ENCODE measurements around the gene CDC37. TPM values are rescaled to one million over a fixed set of nuclear protein-coding genes. Genes with fewer than 3 reads are reported as not detected.
"Not testable (repeated sequence)": the region's sequence is repeated elsewhere in the genome, so short reads cannot be mapped to it uniquely, and the experiment has no call there.

Gene CDC37
- total RNA-seq, 1 experiment from 2014 or later, result 120 TPM

DNA sequence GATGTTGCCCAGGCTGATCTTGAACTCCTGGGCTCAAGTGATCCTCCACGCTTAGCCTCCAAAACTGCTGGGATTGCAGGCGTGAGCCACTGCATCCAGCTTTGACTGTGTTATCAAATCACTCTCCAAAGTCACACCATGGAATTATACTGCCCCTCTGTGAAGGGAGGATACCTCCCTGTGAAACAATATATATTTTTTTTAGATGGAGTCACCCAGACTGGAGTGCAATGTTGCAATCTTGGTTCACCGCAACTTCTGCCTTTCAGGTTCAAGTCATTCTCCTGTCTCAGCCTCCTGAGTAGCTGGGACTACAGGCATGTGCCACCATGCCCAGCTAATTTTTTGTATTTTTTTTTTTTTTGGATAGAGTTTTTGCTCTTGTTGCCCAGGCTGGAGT is 30.7 kb downstream of the CDC37 start:
- no peak for DNase-seq (ENCODE audit: low read depth)
- in situ Hi-C loops (cut with HindIII; ENCODE audit: low pct_unique_long_range_greater_than_20kb, low sequenced_read_pairs), result no loop called here

- DNase-seq (ENCODE audit: low read depth), result no peak
- in situ Hi-C loops (cut with HindIII; ENCODE audit: low pct_unique_long_range_greater_than_20kb, low sequenced_read_pairs), result no loop called here
Measured at GRCh38 chr19:10368101-10368803, 35.1 kb downstream of the CDC37 start.

DNA sequence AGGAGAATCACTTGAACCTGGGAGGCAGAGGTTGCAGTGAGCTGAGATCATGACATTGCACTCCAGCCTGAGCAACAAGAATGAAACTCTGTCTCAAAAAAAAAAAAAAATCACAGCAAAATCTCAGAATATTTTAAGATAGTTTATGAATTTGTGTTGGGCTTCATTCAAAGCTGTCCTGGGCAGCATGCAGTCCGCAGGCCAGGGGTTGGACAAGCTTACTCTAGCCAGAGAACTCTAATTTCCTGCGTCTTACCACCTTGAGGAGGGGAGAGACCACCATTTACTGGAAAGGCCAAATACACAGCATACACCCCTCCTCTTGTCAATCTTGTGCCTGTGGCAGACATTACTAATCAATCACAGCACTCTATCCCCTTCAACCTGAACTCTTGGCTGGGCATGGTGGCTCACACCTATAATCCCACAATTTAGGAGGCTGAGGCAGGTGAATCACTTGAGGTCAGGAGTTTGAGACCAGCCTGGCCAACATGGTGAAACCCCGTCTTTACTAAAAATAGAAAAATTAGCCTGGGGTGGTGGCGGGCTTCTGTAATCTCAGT is 36.3 kb downstream of the CDC37 start:
- in situ Hi-C loops (cut with HindIII; ENCODE audit: low pct_unique_long_range_greater_than_20kb, low sequenced_read_pairs); DNase-seq (ENCODE audit: low read depth): not testable (repeated sequence)

- no peak for DNase-seq (ENCODE audit: low read depth)
- in situ Hi-C loops (cut with HindIII; ENCODE audit: low pct_unique_long_range_greater_than_20kb, low sequenced_read_pairs), result no loop called here
Measured at GRCh38 chr19:10365518-10365917, 37.8 kb downstream of the CDC37 start.

GRCh38 chr19:10364644-10365043 is 38.7 kb downstream of the CDC37 start:
- in situ Hi-C loops (cut with HindIII; ENCODE audit: low pct_unique_long_range_greater_than_20kb, low sequenced_read_pairs), result no loop called here

GRCh38 chr19:10363789-10364281 is 39.5 kb downstream of the CDC37 start:
- in situ Hi-C loops (cut with HindIII; ENCODE audit: low pct_unique_long_range_greater_than_20kb, low sequenced_read_pairs), result no loop called here
- peak; percentile 77 for DNase-seq (ENCODE audit: low read depth)

More at GRCh38 chr19:10364644-10365043, 38.7 kb downstream of the CDC37 start:
- DNase-seq (ENCODE audit: low read depth), result no peak

DNA sequence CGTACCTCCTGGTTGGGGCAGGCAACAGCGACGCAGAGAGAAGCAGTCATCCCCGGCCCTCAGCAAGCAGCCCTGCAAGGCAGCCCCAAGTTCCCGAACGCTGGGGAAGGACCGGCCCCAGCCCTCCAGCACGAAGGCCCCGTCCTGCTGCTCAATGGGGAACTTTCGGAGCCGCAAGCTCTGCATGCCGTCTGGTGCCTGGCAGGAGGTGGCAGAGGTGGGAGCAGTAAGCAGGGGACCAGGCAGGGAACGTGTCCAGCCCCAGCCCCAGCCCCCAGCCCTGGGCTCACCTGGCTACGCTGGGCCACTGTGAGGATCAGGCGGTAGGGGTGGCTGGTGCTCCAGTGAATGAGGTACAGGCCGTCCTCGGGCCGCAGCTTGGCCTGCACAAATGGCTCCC is 41.1 kb downstream of the CDC37 start:
- in situ Hi-C loops (cut with HindIII; ENCODE audit: low pct_unique_long_range_greater_than_20kb, low sequenced_read_pairs), result no loop called here
- no peak for DNase-seq (ENCODE audit: low read depth)

DNA sequence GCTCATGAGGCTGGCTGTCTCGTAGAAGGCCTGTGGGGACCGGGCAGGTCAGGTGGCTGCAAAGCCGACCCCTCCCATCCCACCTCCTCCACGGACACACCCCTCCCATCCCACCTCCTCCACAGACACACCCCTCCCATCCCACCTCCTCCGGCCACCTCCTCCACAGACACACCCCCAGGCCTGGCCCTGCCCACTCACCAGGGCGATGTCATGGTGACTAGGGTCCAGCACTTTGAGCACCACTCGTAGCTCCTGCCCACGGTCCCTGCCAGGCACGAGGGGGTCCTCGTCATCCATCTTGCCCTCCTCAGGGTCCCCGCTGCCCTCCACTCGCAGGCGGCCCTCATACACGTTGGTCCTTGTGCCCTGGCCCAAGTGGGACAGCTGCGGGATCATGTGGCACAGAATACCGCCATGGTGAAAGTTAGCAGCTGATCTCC is 41.8 kb downstream of the CDC37 start:
- no peak for DNase-seq (ENCODE audit: low read depth)
- in situ Hi-C loops (cut with HindIII; ENCODE audit: low pct_unique_long_range_greater_than_20kb, low sequenced_read_pairs), result no loop called here

- in situ Hi-C loops (cut with HindIII; ENCODE audit: low pct_unique_long_range_greater_than_20kb, low sequenced_read_pairs), result no loop called here
- DNase-seq (ENCODE audit: low read depth), result no peak
Measured at GRCh38 chr19:10356431-10356830, 46.9 kb downstream of the CDC37 start.

- in situ Hi-C loops (cut with HindIII; ENCODE audit: low pct_unique_long_range_greater_than_20kb, low sequenced_read_pairs), result no loop called here
- DNase-seq (ENCODE audit: low read depth), result no peak
Measured at GRCh38 chr19:10353793-10354391, 49.5 kb downstream of the CDC37 start.

DNA sequence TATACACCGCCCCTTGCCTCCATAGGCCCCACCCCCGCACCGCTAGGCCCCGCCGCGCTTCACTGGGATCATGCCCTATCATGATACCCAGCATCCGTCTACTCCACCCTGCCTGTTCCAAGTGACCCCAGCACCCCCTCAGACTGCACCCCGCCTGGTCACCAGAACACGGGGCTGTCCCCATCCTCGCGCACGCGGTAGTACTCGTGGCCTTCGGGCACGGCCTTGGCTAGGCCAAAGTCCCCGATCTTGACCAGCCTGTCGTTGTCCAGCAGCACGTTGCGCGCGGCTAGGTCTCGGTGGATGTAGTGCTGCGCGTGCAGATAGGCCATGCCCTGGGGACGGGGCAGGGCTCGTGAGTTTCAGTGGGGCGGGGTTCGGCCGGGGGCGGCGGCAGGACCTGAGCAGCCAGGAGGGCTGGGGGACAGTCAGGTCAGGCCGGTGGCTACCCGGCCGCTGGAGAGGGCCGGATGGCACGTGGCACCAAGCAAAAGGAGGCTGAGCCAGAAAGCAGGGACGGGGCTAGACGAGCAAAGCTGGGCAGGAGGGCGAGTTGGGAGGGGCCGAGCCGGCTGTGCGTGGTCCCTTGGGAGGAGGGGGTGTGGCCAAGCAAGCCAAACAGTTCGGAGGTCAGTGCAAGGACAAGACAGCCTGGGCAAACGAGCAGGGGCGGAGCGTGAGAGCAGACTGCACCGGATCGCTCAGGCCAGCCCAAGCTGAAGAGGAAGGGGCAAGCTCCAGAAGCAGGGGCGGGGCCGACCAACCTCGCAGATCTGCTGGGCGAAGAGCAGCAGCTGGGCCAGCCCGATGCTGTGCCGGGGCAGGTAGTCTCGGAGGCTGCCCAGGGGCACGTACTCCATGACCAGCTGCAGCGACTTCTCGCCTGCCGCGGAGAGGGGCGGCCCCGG is 50.3 kb downstream of the CDC37 start:
- in situ Hi-C loops (cut with HindIII; ENCODE audit: low pct_unique_long_range_greater_than_20kb, low sequenced_read_pairs), result no loop called here

GRCh38 chr19:10346509-10346908 is 56.8 kb downstream of the CDC37 start:
- no peak for DNase-seq (ENCODE audit: low read depth)
- in situ Hi-C loops (cut with HindIII; ENCODE audit: low pct_unique_long_range_greater_than_20kb, low sequenced_read_pairs), result no loop called here

More for the DNA sequence above, 50.3 kb downstream of the CDC37 start:
- no peak for DNase-seq (ENCODE audit: low read depth)

DNA sequence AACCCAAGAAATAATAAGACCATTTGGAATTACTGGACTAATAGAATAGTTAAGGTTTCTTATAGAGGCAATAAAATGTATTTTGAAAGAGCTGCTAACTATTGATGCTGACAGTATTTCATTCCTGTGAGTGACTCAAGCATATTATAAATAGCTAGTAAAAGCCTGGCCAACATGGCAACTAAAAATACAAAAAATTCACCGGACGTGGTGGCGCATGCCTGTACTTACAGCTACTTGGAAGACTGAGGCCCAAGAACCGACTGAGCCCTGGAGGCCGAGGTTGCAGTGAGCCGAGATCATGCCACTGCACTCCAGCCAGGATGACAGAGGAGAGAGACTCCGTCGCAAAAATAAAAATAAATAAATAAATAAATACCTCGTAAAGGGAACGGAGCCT is 58.6 kb downstream of the CDC37 start:
- in situ Hi-C loops (cut with HindIII; ENCODE audit: low pct_unique_long_range_greater_than_20kb, low sequenced_read_pairs), result no loop called here

GRCh38 chr19:10343495-10343894 is 59.8 kb downstream of the CDC37 start:
- DNase-seq (ENCODE audit: low read depth), result no peak

More for the DNA sequence above, 58.6 kb downstream of the CDC37 start:
- DNase-seq (ENCODE audit: low read depth), result no peak

More at GRCh38 chr19:10343495-10343894, 59.8 kb downstream of the CDC37 start:
- in situ Hi-C loops (cut with HindIII; ENCODE audit: low pct_unique_long_range_greater_than_20kb, low sequenced_read_pairs), result no loop called here

Other genes starting within 250 kb of the CDC37 start
- 25.4 and 39.0 TPM in 2 replicates for gene DNMT1, start 208.6 kb downstream of the CDC37 start, total RNA-seq (2014; rRNA removed; shearing (Covaris generic); ENCODE audit: low replicate concordance)
- 1.9 and 2.5 TPM in 2 replicates for gene S1PR2, start 172.2 kb downstream of the CDC37 start, total RNA-seq (2014; rRNA removed; shearing (Covaris generic); ENCODE audit: low replicate concordance)
- 64.6 and 65.2 TPM in 2 replicates for gene MRPL4, start 151.3 kb downstream of the CDC37 start, total RNA-seq (2014; rRNA removed; shearing (Covaris generic); ENCODE audit: low replicate concordance)
- 0.43 TPM in 1 of 2 replicates, not detected in the other for gene ICAM1, start 132.4 kb downstream of the CDC37 start, total RNA-seq (2014; rRNA removed; shearing (Covaris generic); ENCODE audit: low replicate concordance)
- gene ICAM4, start 116.6 kb downstream of the CDC37 start, total RNA-seq (2014; rRNA removed; shearing (Covaris generic); ENCODE audit: low replicate concordance), result not detected in 2 replicates
- 0.20 and 0.23 TPM in 2 replicates for gene ICAM5, start 113.6 kb downstream of the CDC37 start, total RNA-seq (2014; rRNA removed; shearing (Covaris generic); ENCODE audit: low replicate concordance)
- not detected in 2 replicates for gene ZGLP1, start 93.7 kb downstream of the CDC37 start, total RNA-seq (2014; rRNA removed; shearing (Covaris generic); ENCODE audit: low replicate concordance)
- gene FDX2, start 87.5 kb downstream of the CDC37 start, total RNA-seq (2014; rRNA removed; shearing (Covaris generic); ENCODE audit: low replicate concordance), result 12.9 and 27.9 TPM in 2 replicates
- gene RAVER1, start 70.0 kb downstream of the CDC37 start, total RNA-seq (2014; rRNA removed; shearing (Covaris generic); ENCODE audit: low replicate concordance), result 9.2 and 10.6 TPM in 2 replicates
- gene ICAM3, start 63.9 kb downstream of the CDC37 start, total RNA-seq (2014; rRNA removed; shearing (Covaris generic); ENCODE audit: low replicate concordance), result 10.1 and 12.2 TPM in 2 replicates
- gene TYK2, start 23.0 kb downstream of the CDC37 start, total RNA-seq (2014; rRNA removed; shearing (Covaris generic); ENCODE audit: low replicate concordance), result 34.3 and 47.6 TPM in 2 replicates
- 0.20 and 3.6 TPM in 2 replicates for gene PDE4A, start 17.0 kb upstream of the CDC37 start, total RNA-seq (2014; rRNA removed; shearing (Covaris generic); ENCODE audit: low replicate concordance)
- 98.3 and 114 TPM in 2 replicates for gene KEAP1, start 99.8 kb upstream of the CDC37 start, total RNA-seq (2014; rRNA removed; shearing (Covaris generic); ENCODE audit: low replicate concordance)
- 4.6 and 11.6 TPM in 2 replicates for gene S1PR5, start 113.9 kb upstream of the CDC37 start, total RNA-seq (2014; rRNA removed; shearing (Covaris generic); ENCODE audit: low replicate concordance)
- 17.8 and 38.4 TPM in 2 replicates for gene ATG4D, start 140.4 kb upstream of the CDC37 start, total RNA-seq (2014; rRNA removed; shearing (Covaris generic); ENCODE audit: low replicate concordance)
- 7.4 and 7.5 TPM in 2 replicates for gene KRI1, start 162.5 kb upstream of the CDC37 start, total RNA-seq (2014; rRNA removed; shearing (Covaris generic); ENCODE audit: low replicate concordance)
- 4.7 and 8.5 TPM in 2 replicates for gene CDKN2D, start 165.4 kb upstream of the CDC37 start, total RNA-seq (2014; rRNA removed; shearing (Covaris generic); ENCODE audit: low replicate concordance)
- 29.2 and 48.7 TPM in 2 replicates for gene AP1M2, start 183.8 kb upstream of the CDC37 start, total RNA-seq (2014; rRNA removed; shearing (Covaris generic); ENCODE audit: low replicate concordance)
- gene SLC44A2, start 222.0 kb upstream of the CDC37 start, total RNA-seq (2014; rRNA removed; shearing (Covaris generic); ENCODE audit: low replicate concordance), result 7.1 and 13.1 TPM in 2 replicates